Gastroesophageal sphincter (tissue), 4 donors: ENCODE measurements around the gene AP3B2. TPM values are rescaled to one million over a fixed set of nuclear protein-coding genes. Genes with fewer than 3 reads are reported as not detected.

ENCODE experiments used
- ATAC-seq: fragments of 150-250 bp; one replicate; pipeline ENCODE4 v1.9.1; 2016; ENCODE audit warnings: mild to moderate bottlenecking, moderate library complexity
- H3K27ac ChIP-seq, 4 donors: fragments of 200-600 bp; sonication (generic) in 3 of 4; 1 replicate in 3 of 4; 2 replicates in 1 of 4; pipeline ENCODE4 v1.5.1; 2016 to 2019
- H3K27me3 ChIP-seq: fragments of 200-600 bp; sonication (generic); one replicate; pipeline ENCODE4 v1.5.1; 2019
- H3K36me3 ChIP-seq, 2 donors: fragments of 200-600 bp; sonication (generic); one replicate each; pipeline ENCODE4 v1.5.1; 2019; ENCODE audit warnings: control low read depth in 1 of 2
- H3K4me1 ChIP-seq, 3 donors: fragments of 200-600 bp; sonication (generic); 1 replicate in 2 of 3; 2 replicates in 1 of 3; pipeline ENCODE4 v1.5.1; 2016 to 2019; ENCODE audit warnings: control low read depth in 2 of 3
- H3K4me3 ChIP-seq, 2 donors: fragments of 200-600 bp; sonication (generic); one replicate each; pipeline ENCODE4 v1.5.1; 2019; ENCODE audit warnings: mild to moderate bottlenecking in 1 of 2, moderate library complexity in 1 of 2
- H3K9me3 ChIP-seq, 3 donors: fragments of 200-600 bp; sonication (generic); one replicate each; pipeline ENCODE4 v1.5.1; 2017 to 2019; ENCODE audit warnings: control low read depth in 2 of 3
- EP300 ChIP-seq: sonication (generic); formaldehyde crosslinking; IDR thresholded peaks from one replicate; pipeline ENCODE4 v1.6.1; 2017; ENCODE audit warnings: antibody characterized with exemption, mild to moderate bottlenecking
- POLR2A ChIP-seq, 2 donors: fragments of 450-650 bp; IDR thresholded peaks; one replicate each; pipeline ENCODE4 v1.6.1; 2017; ENCODE audit warnings: antibody characterized with exemption in 2 of 2, mild to moderate bottlenecking in 2 of 2, moderate library complexity in 1 of 2
- POLR2AphosphoS5 ChIP-seq: sonication (generic); formaldehyde crosslinking; IDR thresholded peaks from one replicate; pipeline ENCODE4 v1.6.1; 2017; ENCODE audit warnings: antibody characterized with exemption
- WGBS, 2 donors: methylation state at CpG; one replicate each; pipeline ENCODE4 v1.1.5; 2018; ENCODE audit warnings: low coverage in 1 of 2; 5-methylcytosine and 5-hydroxymethylcytosine counted together
- total RNA-seq, 4 donors: library from RNA; depleted of rRNA; stranded (reverse); fragments of >200 nt; gene quantifications; one replicate each; pipeline ENCODE4 v1.1.0, GENCODE V29; 2016
- TF ChIP-seq, protein P1 (sequence below), 4 experiments: fragments of 200-600 bp in 2 of 4; fragments of 450-650 bp in 2 of 4; sonication (generic) in 1 of 4; IDR thresholded peaks; one replicate each; pipeline ENCODE4 v1.5.1; 2017 to 2019; ENCODE audit warnings: antibody characterized with exemption in 4 of 4, mild to moderate bottlenecking in 2 of 4, moderate library complexity in 2 of 4

Gene AP3B2
- total RNA-seq, 4 donors from 2014 or later, result 1.6 to 2.6 (median 2.0) TPM

DNA sequence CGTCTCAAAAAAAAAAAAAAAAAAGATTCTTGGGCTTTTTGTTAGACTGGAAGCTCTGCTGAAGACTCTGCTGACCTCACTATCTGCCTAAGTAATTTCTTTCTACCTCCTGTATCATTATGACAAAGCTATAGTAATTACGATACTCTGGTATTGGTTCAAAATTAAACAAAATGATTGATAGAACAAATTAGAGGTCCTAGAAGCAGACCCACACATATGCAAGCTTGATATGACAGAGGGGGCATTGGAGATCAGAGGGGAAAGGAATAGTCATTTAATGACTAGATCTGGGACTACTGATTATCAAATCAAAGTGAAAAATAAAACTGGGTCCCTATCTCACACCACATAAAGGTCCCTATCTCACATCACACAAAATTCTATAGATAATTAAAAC, 21.9 kb upstream of the AP3B2 start:
- no peak for ATAC-seq
- 67 to 90% methylated on average over 1 to 2 of the region's 2 CpGs for WGBS, 2 donors
- Histone ChIP-seq H3K36me3 (peaks cover 0 to 13% of the 10 kb centered on the region in 2 donors), H3K4me1 (no peaks in the 10 kb centered on the region), H3K9me3 (no peaks in the 10 kb centered on the region), H3K27ac (no peak overlapping the region), H3K4me3 (no peak overlapping the region), H3K27me3 (no peaks in the 10 kb centered on the region)
- TF ChIP-seq POLR2AphosphoS5 (no peak), EP300 (no peak)
- TF ChIP-seq, protein P1, sequence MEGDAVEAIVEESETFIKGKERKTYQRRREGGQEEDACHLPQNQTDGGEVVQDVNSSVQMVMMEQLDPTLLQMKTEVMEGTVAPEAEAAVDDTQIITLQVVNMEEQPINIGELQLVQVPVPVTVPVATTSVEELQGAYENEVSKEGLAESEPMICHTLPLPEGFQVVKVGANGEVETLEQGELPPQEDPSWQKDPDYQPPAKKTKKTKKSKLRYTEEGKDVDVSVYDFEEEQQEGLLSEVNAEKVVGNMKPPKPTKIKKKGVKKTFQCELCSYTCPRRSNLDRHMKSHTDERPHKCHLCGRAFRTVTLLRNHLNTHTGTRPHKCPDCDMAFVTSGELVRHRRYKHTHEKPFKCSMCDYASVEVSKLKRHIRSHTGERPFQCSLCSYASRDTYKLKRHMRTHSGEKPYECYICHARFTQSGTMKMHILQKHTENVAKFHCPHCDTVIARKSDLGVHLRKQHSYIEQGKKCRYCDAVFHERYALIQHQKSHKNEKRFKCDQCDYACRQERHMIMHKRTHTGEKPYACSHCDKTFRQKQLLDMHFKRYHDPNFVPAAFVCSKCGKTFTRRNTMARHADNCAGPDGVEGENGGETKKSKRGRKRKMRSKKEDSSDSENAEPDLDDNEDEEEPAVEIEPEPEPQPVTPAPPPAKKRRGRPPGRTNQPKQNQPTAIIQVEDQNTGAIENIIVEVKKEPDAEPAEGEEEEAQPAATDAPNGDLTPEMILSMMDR (IDR thresholded peaks at IDR 0.05), result no peak

DNA sequence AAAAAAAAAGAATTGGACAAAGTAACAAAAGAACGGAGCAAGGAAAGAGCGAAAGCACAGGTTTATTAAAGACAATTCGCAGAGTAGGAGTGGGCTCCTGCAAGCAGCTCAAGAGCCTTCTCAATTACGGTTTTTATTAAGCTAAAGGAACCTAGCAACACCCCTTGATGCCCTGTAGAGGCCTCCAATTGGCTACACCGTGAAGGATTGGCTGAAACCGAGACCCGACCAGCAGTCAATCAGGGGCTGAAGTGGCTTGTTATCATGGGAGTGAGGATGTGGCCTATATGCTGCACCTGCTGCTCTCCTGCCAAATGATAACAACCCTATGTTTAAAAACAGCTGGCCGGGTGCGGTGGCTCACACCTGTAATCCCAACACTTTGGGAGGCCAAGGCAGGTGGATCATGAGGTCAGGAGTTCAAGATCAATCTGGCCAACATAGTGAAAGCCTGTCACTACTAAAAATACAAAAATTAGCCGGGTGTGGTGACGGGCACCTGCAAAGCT, 20.4 kb upstream of the AP3B2 start:
- Histone ChIP-seq H3K4me3 (no peak overlapping the region), H3K9me3 (no peaks in the 10 kb centered on the region), H3K36me3 (no peaks in the 10 kb centered on the region), H3K27me3 (no peaks in the 10 kb centered on the region), H3K4me1 (no peaks in the 10 kb centered on the region), H3K27ac (no peak overlapping the region)
- WGBS, 2 donors, result 81 to 100% methylated on average over 4 to 8 of the region's 11 CpGs
- no peak for TF ChIP-seq EP300
- TF ChIP-seq, protein P1 (IDR thresholded peaks at IDR 0.05), result no peak
- TF ChIP-seq POLR2AphosphoS5, result no peak
- TF ChIP-seq POLR2A (IDR thresholded peaks at IDR 0.05), result no peak
- no peak for ATAC-seq

GRCh38 chr15:82726816-82727215, 17.1 kb upstream of the AP3B2 start:
- TF ChIP-seq EP300, result no peak
- TF ChIP-seq, protein P1 (IDR thresholded peaks at IDR 0.05), result no peak
- no peak for TF ChIP-seq POLR2A (IDR thresholded peaks at IDR 0.05)
- no peak for TF ChIP-seq POLR2AphosphoS5
- H3K27me3 ChIP-seq, result peaks cover 6% of the 10 kb centered on the region
- ATAC-seq, result no peak
- no peak overlapping the region for H3K27ac ChIP-seq
- no peaks in the 10 kb centered on the region for H3K9me3 ChIP-seq
- no peaks in the 10 kb centered on the region for H3K4me1 ChIP-seq
- 100% methylated on average over 1 of the region's 10 CpGs; no CpG with 5 or more reads in 1 of the 2 donors for WGBS, 2 donors
- no peaks in the 10 kb centered on the region for H3K36me3 ChIP-seq
- no peak overlapping the region for H3K4me3 ChIP-seq

GRCh38 chr15:82715003-82715402, 5.3 kb upstream of the AP3B2 start:
- Histone ChIP-seq H3K9me3 (no peaks in the 10 kb centered on the region), H3K4me3 (no peak overlapping the region), H3K27me3 (peaks cover 22% of the 10 kb centered on the region), H3K4me1 (peaks cover 0 to 7% (median 5%) of the 10 kb centered on the region in 3 donors), H3K27ac (no peak overlapping the region), H3K36me3 (no peaks in the 10 kb centered on the region)
- TF ChIP-seq POLR2A (IDR thresholded peaks at IDR 0.05) (no peak), EP300 (no peak), POLR2AphosphoS5 (no peak)
- no peak for ATAC-seq
- WGBS, 2 donors, result 88% methylated on average over 3 of the region's 4 CpGs; no CpG with 5 or more reads in 1 of the 2 donors

DNA sequence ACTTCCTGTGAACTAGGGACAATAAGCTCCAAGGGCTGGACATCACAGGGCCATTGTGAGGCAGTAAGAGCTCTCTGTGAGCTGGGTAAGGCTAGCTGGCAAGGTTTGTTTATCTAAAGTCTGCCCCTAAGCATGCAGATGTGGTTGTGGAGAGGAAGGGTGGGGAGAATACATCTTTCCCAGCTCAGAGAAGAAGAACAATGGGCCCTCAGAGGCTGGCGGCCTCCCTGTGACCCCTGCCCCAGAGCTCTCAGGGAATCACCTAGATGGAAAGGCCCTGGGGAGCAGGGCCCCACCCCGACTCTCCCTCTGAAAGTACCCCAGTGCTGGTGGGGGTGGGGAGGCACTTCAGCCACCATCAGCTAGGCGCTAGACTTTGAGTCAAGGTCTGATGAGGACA, 4.3 kb upstream of the AP3B2 start:
- Histone ChIP-seq H3K27ac (no peak overlapping the region), H3K36me3 (no peaks in the 10 kb centered on the region), H3K4me1 (peaks cover 0 to 17% (median 7%) of the 10 kb centered on the region in 3 donors), H3K4me3 (no peak overlapping the region), H3K27me3 (peaks cover 22% of the 10 kb centered on the region), H3K9me3 (no peaks in the 10 kb centered on the region)
- no peak for ATAC-seq
- WGBS, 2 donors, result 40% methylated on average over 1 of the region's 3 CpGs; no CpG with 5 or more reads in 1 of the 2 donors
- TF ChIP-seq POLR2AphosphoS5, result no peak
- no peak for TF ChIP-seq EP300
- TF ChIP-seq, protein P1 (IDR thresholded peaks at IDR 0.05), result no peak
- no peak for TF ChIP-seq POLR2A (IDR thresholded peaks at IDR 0.05)
